Body of pancreas (tissue), 4 donors: ENCODE results near the gene NTRK2.
A peak's percentile ranks its signal among the peaks of the same experiment; 100 is the strongest.

ENCODE experiments used
- POLR2A ChIP-seq, 3 donors: fragments of 450-650 bp; IDR thresholded peaks; one replicate each; pipeline ENCODE4 v1.6.1; 2016; ENCODE audit warnings: antibody characterized with exemption in 3 of 3, mild to moderate bottlenecking in 2 of 3
- TF ChIP-seq, protein P1 (sequence below), 7 experiments: fragments of 450-650 bp in 4 of 7; fragments of 200-600 bp in 3 of 7; sonication (generic) in 3 of 7; IDR thresholded peaks; one replicate each; pipeline ENCODE4 v1.5.1; 2016 to 2019; ENCODE audit warnings: antibody characterized with exemption in 7 of 7

DNA sequence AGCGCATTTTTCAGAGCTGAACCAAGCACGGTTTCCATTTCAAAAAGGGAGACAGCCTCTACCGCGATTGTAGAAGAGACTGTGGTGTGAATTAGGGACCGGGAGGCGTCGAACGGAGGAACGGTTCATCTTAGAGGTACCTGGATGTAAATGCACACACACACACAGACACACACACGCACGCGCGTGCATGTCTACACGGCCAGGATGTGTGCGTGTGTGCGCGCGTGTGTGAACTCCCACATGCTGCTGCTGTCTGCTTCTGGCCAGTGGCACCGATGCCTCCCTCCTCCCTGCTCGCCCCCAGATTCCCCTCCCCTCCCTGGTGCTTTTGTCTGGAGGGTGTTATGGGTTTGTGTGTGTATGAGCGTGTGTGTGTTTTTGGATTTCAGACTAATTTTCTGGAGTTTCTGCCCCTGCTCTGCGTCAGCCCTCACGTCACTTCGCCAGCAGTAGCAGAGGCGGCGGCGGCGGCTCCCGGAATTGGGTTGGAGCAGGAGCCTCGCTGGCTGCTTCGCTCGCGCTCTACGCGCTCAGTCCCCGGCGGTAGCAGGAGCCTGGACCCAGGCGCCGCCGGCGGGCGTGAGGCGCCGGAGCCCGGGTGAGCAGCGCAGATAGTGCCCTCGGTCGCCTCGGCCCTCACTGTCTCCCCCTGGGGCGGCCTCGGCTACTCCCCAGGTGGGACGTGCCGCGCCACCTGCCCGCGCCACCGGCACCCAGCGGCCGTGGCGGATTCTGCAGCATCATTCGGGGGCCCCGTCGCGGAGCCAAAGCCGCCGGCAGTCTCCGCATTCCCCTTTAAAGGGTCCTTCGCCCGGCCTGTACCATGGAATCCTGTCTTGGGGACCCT is at the start of gene NTRK2:
- TF ChIP-seq, protein P1, sequence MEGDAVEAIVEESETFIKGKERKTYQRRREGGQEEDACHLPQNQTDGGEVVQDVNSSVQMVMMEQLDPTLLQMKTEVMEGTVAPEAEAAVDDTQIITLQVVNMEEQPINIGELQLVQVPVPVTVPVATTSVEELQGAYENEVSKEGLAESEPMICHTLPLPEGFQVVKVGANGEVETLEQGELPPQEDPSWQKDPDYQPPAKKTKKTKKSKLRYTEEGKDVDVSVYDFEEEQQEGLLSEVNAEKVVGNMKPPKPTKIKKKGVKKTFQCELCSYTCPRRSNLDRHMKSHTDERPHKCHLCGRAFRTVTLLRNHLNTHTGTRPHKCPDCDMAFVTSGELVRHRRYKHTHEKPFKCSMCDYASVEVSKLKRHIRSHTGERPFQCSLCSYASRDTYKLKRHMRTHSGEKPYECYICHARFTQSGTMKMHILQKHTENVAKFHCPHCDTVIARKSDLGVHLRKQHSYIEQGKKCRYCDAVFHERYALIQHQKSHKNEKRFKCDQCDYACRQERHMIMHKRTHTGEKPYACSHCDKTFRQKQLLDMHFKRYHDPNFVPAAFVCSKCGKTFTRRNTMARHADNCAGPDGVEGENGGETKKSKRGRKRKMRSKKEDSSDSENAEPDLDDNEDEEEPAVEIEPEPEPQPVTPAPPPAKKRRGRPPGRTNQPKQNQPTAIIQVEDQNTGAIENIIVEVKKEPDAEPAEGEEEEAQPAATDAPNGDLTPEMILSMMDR (IDR thresholded peaks at IDR 0.05), result peak in 6 of 7 experiments; percentile 9 to 48 (median 32)
- peak in 2 of 3 donors; percentile 25 to 34 for TF ChIP-seq POLR2A (IDR thresholded peaks at IDR 0.05)
